CD8-positive, alpha-beta memory T cell (primary cell): ENCODE measurements around the gene LPGAT1. TPM values are rescaled to one million over a fixed set of nuclear protein-coding genes. Genes with fewer than 3 reads are reported as not detected.

Experiments
- CTCF ChIA-PET: fragments of 350-600 bp; sonication (Branson Sonifier 250); formaldehyde crosslinking; loops from one replicate; lab custom pipeline; 2021; ENCODE audit warnings: antibody characterized with exemption; lab: Charles Lee
- POLR2A ChIA-PET: fragments of 350-600 bp; sonication (Branson Sonifier 250); formaldehyde crosslinking; loops from one replicate; lab custom pipeline; 2021; ENCODE audit warnings: antibody characterized with exemption; lab: Charles Lee
- DNase-seq, 5 donors: peaks; one replicate each; pipeline versions ENCODE4 v3.0.0 to v3.0.0-alpha.2; 2020 to 2022; ENCODE audit warnings: mixed read lengths in 1 of 5
- H3K27ac ChIP-seq: one replicate; pipeline ENCODE4 v1.7.0; 2013; ENCODE audit warnings: low read depth, mild to moderate bottlenecking, low read length, moderate library complexity
- H3K27me3 ChIP-seq: 2 replicates; pipeline ENCODE4 v1.7.0; 2013; ENCODE audit warnings: low read length, mild to moderate bottlenecking; ENCODE audit not compliant: insufficient read depth, poor library complexity, severe bottlenecking
- H3K36me3 ChIP-seq: 2 replicates; pipeline ENCODE4 v1.7.0; 2013; ENCODE audit warnings: mild to moderate bottlenecking, low read length, moderate library complexity; ENCODE audit not compliant: insufficient read depth
- H3K4me1 ChIP-seq: 2 replicates; pipeline ENCODE4 v1.7.0; 2013; ENCODE audit warnings: mild to moderate bottlenecking, low read length, moderate library complexity; ENCODE audit not compliant: insufficient read depth
- H3K4me3 ChIP-seq: 2 replicates; pipeline ENCODE4 v1.7.0; 2013; ENCODE audit warnings: mild to moderate bottlenecking, low read length
- H3K9me3 ChIP-seq: 2 replicates; pipeline ENCODE4 v1.7.0; 2013; ENCODE audit warnings: mild to moderate bottlenecking, low read length
- H3K27ac Mint-ChIP-seq, 8 donors: one replicate each; pipeline ENCODE4 v1.8.0; 2020 to 2021; ENCODE audit warnings: mixed read lengths in 8 of 8, mild to moderate bottlenecking in 6 of 8, inconsistent platforms in 3 of 8, moderate library complexity in 3 of 8
- H3K27me3 Mint-ChIP-seq, 2 donors: one replicate each; pipeline ENCODE4 v1.8.0; 2020 to 2021; ENCODE audit warnings: mixed read lengths in 2 of 2, mild to moderate bottlenecking in 1 of 2, moderate library complexity in 1 of 2
- H3K36me3 Mint-ChIP-seq, 3 donors: one replicate each; pipeline ENCODE4 v1.8.0; 2020 to 2021; ENCODE audit warnings: mixed read lengths in 3 of 3, inconsistent platforms in 1 of 3, mild to moderate bottlenecking in 1 of 3
- H3K4me1 Mint-ChIP-seq, 3 donors: one replicate each; pipeline ENCODE4 v1.8.0; 2020 to 2021; ENCODE audit warnings: mixed read lengths in 3 of 3, inconsistent platforms in 1 of 3, mild to moderate bottlenecking in 1 of 3
- H3K4me3 Mint-ChIP-seq, 7 donors: one replicate each; pipeline ENCODE4 v1.8.0; 2020 to 2021; ENCODE audit warnings: mixed read lengths in 7 of 7, mild to moderate bottlenecking in 6 of 7, moderate library complexity in 4 of 7, inconsistent platforms in 2 of 7
- H3K9me3 Mint-ChIP-seq, 5 donors: one replicate each; pipeline ENCODE4 v1.8.0; 2020 to 2022; ENCODE audit warnings: mixed read lengths in 5 of 5, mild to moderate bottlenecking in 3 of 5, moderate library complexity in 2 of 5, inconsistent platforms in 1 of 5
- polyA plus RNA-seq: library from polyadenylated mRNA; unstranded; fragments of 300-500 nt; fragmentation: Illumina TruSeq; gene quantifications from one replicate; pipeline ENCODE4 v1.2.3, GENCODE V29; 2021
- total RNA-seq, 2 experiments: library from RNA; stranded (reverse); gene quantifications; one replicate each; pipeline ENCODE4 v1.2.3, GENCODE V29; 2021

Gene LPGAT1
- total and polyA plus RNA-seq, 3 experiments from 2014 or later = 25.3 to 28.9 (median 25.4) TPM

DNA sequence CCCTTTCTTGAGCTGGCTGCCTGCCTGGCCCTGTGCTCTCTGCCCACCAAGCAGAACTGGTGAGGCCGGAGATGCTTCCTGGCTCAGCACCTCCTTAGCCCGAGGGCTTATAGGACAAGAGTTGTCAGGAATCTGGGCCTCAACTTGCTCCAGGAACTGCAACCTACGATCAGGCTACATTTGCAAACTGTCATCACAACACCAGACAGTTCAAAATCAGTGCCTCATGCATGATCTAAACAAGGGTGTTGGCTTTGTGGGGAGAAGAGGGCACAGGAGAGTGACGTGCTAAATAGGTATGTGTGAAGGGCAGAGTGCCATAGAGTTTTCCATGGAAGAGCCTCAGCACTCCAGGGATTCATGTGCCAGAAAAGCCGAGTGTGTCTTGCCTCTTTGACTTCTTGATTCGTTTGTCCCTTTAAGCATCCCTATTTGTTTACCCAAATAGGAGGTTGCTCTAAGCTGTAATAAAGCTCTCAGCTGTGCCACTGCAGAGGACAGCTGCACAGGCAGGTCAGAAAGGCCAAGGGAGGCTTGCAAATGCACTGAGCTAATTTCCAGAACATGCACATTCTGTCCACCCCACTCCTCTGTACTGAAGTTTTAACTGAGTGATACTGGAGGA lies 125.0 kb downstream of the LPGAT1 start:
- DNase-seq = no peak
- H3K27me3 ChIP-seq = no peaks in the 10 kb centered on the region
- no peaks in the 10 kb centered on the region for H3K27me3 Mint-ChIP-seq
- H3K9me3 Mint-ChIP-seq = no peaks in the 10 kb centered on the region
- no peaks in the 10 kb centered on the region for H3K4me1 Mint-ChIP-seq
- no peaks in the 10 kb centered on the region for H3K36me3 ChIP-seq
- H3K27ac Mint-ChIP-seq = no peak overlapping the region
- POLR2A ChIA-PET = interaction anchor here (0.6 kb wide), 1 partner anchor 33 kb away, joined by 3 read pairs; no protein-coding TSS in a partner anchor
- H3K4me1 ChIP-seq = no peaks in the 10 kb centered on the region
- no peak overlapping the region for H3K27ac ChIP-seq
- no peaks in the 10 kb centered on the region for H3K36me3 Mint-ChIP-seq
- CTCF ChIA-PET = no interaction called here
- no peaks in the 10 kb centered on the region for H3K9me3 ChIP-seq
- H3K4me3 Mint-ChIP-seq = no peak overlapping the region
- H3K4me3 ChIP-seq = no peak overlapping the region

DNA sequence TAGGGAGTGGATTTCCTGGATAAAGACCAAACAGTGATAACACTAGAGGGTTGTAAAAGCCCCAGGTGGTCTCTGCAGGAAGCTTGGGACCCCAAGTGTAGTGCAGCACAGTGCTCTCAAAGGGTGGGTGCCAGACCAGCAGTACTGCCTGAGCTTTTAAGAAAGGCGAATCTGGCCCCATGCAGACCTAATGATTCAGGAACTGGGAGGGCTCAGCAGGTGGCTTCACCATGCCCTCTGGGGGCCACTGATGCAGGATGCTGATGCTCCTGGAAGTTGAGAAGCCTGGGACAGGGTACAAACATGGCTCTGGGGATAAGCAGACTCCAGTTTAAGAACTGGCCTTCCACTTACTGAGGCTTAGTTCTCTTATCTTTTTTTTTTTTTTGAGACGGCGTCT lies 126.0 kb downstream of the LPGAT1 start:
- H3K27me3 ChIP-seq = no peaks in the 10 kb centered on the region
- H3K4me1 ChIP-seq = no peaks in the 10 kb centered on the region
- no peaks in the 10 kb centered on the region for H3K27me3 Mint-ChIP-seq
- H3K4me3 ChIP-seq = no peak overlapping the region
- H3K36me3 Mint-ChIP-seq = no peaks in the 10 kb centered on the region
- H3K9me3 Mint-ChIP-seq = no peaks in the 10 kb centered on the region
- no peaks in the 10 kb centered on the region for H3K9me3 ChIP-seq
- ChIA-PET POLR2A (no interaction called here), CTCF (no interaction called here)
- no peak overlapping the region for H3K27ac Mint-ChIP-seq
- H3K36me3 ChIP-seq = no peaks in the 10 kb centered on the region
- H3K4me1 Mint-ChIP-seq = peaks cover 0 to 1% (median under 1%) of the 10 kb centered on the region in 3 donors
- H3K4me3 Mint-ChIP-seq = no peak overlapping the region
- H3K27ac ChIP-seq = no peak overlapping the region
- DNase-seq = no peak

DNA sequence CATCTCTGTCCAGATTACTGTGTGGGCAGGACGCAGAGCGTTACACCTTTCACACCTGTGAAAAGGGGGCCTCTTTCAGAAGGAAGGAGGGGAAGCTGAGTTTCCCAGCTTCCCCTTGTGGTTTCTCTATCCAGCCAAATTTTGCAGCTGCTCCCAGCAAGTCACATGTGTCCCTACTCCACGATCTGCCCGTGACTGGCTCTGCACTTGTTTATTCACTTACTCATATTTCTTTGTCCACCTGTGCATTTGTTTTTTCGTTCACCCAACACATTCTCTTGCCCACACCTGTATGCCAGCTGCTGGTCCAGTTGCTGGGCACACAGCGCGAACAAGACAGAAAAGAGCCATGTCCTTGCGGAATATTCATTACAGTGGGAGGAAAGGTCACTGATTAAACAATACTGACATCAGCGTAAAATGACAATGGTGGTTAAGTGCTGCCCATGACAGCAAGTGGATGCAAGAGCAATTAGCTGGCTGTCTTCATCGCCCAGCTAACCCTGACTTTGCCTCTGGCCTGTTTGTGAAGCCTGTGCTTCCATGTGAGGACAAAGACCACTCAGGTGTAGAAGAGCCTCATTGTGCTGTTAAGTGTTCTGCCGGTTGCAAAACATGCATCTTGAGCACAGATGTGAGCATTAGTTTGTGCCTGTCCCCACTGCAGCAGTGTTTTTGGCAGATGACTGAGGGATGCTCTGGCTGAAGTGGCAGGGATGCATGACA lies 126.6 kb downstream of the LPGAT1 start:
- Mint-ChIP-seq H3K4me1 (peaks cover 0 to 6% (median 5%) of the 10 kb centered on the region in 3 donors), H3K9me3 (no peaks in the 10 kb centered on the region), H3K27me3 (no peaks in the 10 kb centered on the region), H3K36me3 (no peaks in the 10 kb centered on the region), H3K27ac (peak overlapping the region in 1 of 8 donors; percentile 80), H3K4me3 (no peak overlapping the region)
- Histone ChIP-seq H3K9me3 (no peaks in the 10 kb centered on the region), H3K4me3 (no peak overlapping the region), H3K36me3 (no peaks in the 10 kb centered on the region), H3K27me3 (no peaks in the 10 kb centered on the region), H3K27ac (no peak overlapping the region), H3K4me1 (no peaks in the 10 kb centered on the region)
- CTCF ChIA-PET = no interaction called here
- DNase-seq = no peak
- POLR2A ChIA-PET = no interaction called here

DNA sequence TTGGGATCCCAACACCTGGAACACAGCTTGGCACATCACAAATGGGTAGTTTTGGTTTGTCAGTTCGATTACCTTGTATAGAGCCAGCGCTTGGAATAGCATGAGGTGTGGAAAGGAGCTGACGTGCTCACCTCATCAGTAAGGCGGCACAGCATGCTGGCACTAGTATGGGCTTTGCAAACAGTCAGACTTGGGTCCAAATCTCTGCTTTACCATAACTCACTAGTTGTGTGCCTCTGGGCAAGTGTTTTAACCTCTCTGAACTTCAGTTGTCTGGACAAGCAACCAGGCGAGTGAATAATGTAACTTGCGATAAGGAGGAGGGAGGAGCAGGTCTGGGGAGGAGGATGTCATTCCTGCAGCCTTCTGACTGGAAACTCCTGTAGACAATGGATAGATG lies 128.8 kb downstream of the LPGAT1 start:
- Mint-ChIP-seq H3K4me1 (peaks cover 12 to 25% (median 20%) of the 10 kb centered on the region in 3 donors), H3K36me3 (no peaks in the 10 kb centered on the region), H3K27ac (no peak overlapping the region), H3K9me3 (no peaks in the 10 kb centered on the region), H3K4me3 (no peak overlapping the region), H3K27me3 (no peaks in the 10 kb centered on the region)
- POLR2A ChIA-PET = no interaction called here
- H3K36me3 ChIP-seq = no peaks in the 10 kb centered on the region
- no peak overlapping the region for H3K4me3 ChIP-seq
- DNase-seq = no peak
- no peak overlapping the region for H3K27ac ChIP-seq
- peaks cover 5% of the 10 kb centered on the region for H3K4me1 ChIP-seq
- no peaks in the 10 kb centered on the region for H3K27me3 ChIP-seq
- H3K9me3 ChIP-seq = no peaks in the 10 kb centered on the region
- CTCF ChIA-PET = interaction anchor here (0.6 kb wide), 1 partner anchor 21 kb away, joined by 3 read pairs; no protein-coding TSS in a partner anchor

DNA sequence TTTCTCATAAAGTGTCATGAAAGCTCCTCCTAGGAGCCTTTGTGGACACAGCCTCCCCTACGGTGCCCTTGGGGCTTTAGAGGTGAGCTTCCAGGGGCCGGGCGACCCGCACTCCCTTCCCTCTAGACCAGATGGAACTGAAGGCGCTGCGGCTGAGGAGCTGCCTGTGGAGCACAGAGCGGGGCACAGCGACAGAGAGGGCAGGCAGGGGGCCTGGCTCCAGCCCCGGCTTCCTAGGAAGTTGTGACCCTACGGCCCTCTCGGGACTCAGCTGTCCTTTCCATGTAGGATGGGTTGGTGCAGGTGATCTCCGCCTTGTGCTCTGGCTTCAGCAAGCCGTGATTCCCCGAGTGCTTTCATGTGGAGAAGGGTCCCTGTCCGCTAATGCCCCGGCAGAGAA lies 131.5 kb downstream of the LPGAT1 start:
- no peak for DNase-seq
- Histone ChIP-seq H3K9me3 (no peaks in the 10 kb centered on the region), H3K36me3 (no peaks in the 10 kb centered on the region), H3K27ac (no peak overlapping the region), H3K27me3 (no peaks in the 10 kb centered on the region), H3K4me3 (no peak overlapping the region), H3K4me1 (peaks cover 16% of the 10 kb centered on the region)
- CTCF ChIA-PET = interaction anchor here (0.9 to 4.4 kb wide), 28 partner anchors 10 to 757 kb away, joined by 3 to 73 read pairs (median 5); partner anchors contain the start of genes DTL, INTS7 and NEK2
- peak overlapping the region in 2 of 8 donors; percentile 70 to 78 for H3K27ac Mint-ChIP-seq
- peaks cover 35 to 51% (median 35%) of the 10 kb centered on the region in 3 donors for H3K4me1 Mint-ChIP-seq
- no peaks in the 10 kb centered on the region for H3K36me3 Mint-ChIP-seq
- POLR2A ChIA-PET = no interaction called here
- peaks cover 0 to 3% (median 1%) of the 10 kb centered on the region in 5 donors for H3K9me3 Mint-ChIP-seq
- peak overlapping the region in 5 of 7 donors; percentile 65 to 84 (median 76) for H3K4me3 Mint-ChIP-seq
- H3K27me3 Mint-ChIP-seq = no peaks in the 10 kb centered on the region

DNA sequence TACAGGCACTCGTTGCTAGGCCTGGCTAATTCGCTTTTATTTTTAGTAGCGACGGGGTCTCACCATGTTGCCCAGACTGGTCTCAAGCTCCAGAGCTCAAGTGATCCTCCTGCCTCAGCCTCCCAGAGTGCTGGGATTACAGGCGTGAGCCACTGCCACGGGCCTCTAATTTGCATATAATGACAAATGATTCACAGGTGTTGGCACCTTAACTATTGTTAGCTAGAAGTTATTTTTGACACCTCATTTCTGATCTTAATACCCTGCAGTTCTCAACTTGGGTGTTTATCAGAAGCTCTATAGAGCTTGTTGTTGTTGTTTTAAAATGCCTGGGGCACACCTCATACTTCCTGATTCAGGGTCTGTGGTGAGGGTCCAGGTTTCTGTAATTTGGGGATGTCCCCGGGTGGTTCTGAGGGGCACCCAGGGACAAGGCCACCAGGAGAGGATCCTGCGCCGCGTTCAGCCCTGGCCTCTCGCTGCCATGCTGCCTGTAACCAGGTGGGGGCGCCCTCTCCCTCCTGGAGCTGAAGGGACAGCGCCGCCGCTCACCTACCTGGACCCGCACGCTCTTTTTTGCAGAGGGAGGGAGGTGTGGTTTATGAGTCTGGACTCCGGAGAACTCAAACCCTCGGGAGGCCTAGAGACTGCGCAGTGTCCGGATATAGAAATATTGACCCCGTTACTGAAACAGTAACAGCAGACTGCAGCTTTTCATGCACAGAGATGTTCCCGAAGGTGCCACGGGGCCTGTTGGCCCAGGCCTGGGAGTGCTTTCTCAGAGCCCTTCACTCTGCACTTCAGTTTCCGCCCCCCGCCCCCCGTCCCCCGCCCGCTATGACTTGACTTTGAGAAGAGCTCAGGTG lies 132.2 kb downstream of the LPGAT1 start:
- DNase-seq = peak; percentile 72 to 84 (median 76)
- no peaks in the 10 kb centered on the region for H3K27me3 Mint-ChIP-seq
- POLR2A ChIA-PET = no interaction called here
- H3K27ac ChIP-seq = no peak overlapping the region
- H3K27me3 ChIP-seq = no peaks in the 10 kb centered on the region
- peak overlapping the region; percentile 51 for H3K4me3 ChIP-seq
- H3K4me1 ChIP-seq = peaks cover 16% of the 10 kb centered on the region
- H3K9me3 Mint-ChIP-seq = peaks cover 0 to 6% (median 4%) of the 10 kb centered on the region in 5 donors
- H3K9me3 ChIP-seq = no peaks in the 10 kb centered on the region
- no peaks in the 10 kb centered on the region for H3K36me3 ChIP-seq
- no peaks in the 10 kb centered on the region for H3K36me3 Mint-ChIP-seq
- H3K27ac Mint-ChIP-seq = peak overlapping the region in 3 of 8 donors; percentile 61 to 90 (median 78)
- H3K4me1 Mint-ChIP-seq = peaks cover 35 to 53% (median 42%) of the 10 kb centered on the region in 3 donors
- H3K4me3 Mint-ChIP-seq = peak overlapping the region in 6 of 7 donors; percentile 65 to 84 (median 76)
- CTCF ChIA-PET = interaction anchor here (0.7 to 4.4 kb wide), 40 partner anchors 11 to 757 kb away, joined by 3 to 73 read pairs (median 4); partner anchors contain the start of genes DTL, INTS7 and NEK2

DNA sequence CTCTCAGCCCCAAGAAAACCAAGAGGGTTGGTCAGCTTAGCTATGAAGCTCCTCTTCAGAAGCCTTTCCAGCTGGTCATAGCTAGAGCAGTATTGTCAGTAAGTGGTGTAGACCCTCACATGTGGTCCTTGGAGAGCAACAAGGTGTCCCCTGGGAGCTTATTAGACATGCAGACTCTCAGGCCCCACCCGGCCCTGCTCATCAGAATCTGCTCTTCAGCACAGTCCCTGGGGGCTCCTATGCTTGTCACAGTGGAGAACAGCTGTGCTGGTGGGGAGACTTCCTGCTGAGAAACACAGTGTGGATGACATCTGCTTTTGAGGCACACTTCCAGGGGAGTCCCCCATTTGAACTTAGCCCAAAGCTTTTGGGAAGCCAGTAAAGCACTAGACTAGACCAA lies 133.2 kb downstream of the LPGAT1 start:
- H3K36me3 Mint-ChIP-seq = no peaks in the 10 kb centered on the region
- no peak for DNase-seq

More for the DNA sequence above, 133.2 kb downstream of the LPGAT1 start:
- Mint-ChIP-seq H3K27me3 (no peaks in the 10 kb centered on the region), H3K4me3 (peak overlapping the region in 1 of 7 donors; percentile 44), H3K27ac (peak overlapping the region in 3 of 8 donors; percentile 5 to 87 (median 33)), H3K4me1 (peaks cover 35 to 53% (median 48%) of the 10 kb centered on the region in 3 donors), H3K9me3 (peaks cover 0 to 6% (median 4%) of the 10 kb centered on the region in 5 donors)
- H3K9me3 ChIP-seq = no peaks in the 10 kb centered on the region
- H3K4me3 ChIP-seq = no peak overlapping the region
- ChIA-PET CTCF (interaction anchor here (1.0 to 4.4 kb wide), 13 partner anchors 12 to 758 kb away, joined by 3 to 73 read pairs (median 5); partner anchors contain the start of genes DTL, INTS7 and NEK2), POLR2A (no interaction called here)
- H3K36me3 ChIP-seq = no peaks in the 10 kb centered on the region
- no peaks in the 10 kb centered on the region for H3K27me3 ChIP-seq
- no peak overlapping the region for H3K27ac ChIP-seq
- H3K4me1 ChIP-seq = peaks cover 16% of the 10 kb centered on the region
